Loucy (cell line): ENCODE data around the gene AKAP13.

ENCODE experiments used
- H2AFZ ChIP-seq: fragments of 200-600 bp; sonication (generic); 2 replicates; pipeline ENCODE4 v1.6.0; 2016; ENCODE audit warnings: antibody characterized with exemption, mild to moderate bottlenecking, low read length, moderate library complexity
- H3F3A ChIP-seq: fragments of 200-600 bp; 2 replicates; pipeline ENCODE4 v1.6.0; 2016; ENCODE audit warnings: antibody characterized with exemption, low read depth, mild to moderate bottlenecking
- H3K27me3 ChIP-seq: fragments of 200-600 bp; sonication (generic); 2 replicates; pipeline ENCODE4 v1.6.1; 2014; ENCODE audit warnings: low read length, mild to moderate bottlenecking; ENCODE audit not compliant: insufficient read depth, poor library complexity, severe bottlenecking
- H3K36me3 ChIP-seq: fragments of 200-600 bp; sonication (generic); 2 replicates; pipeline ENCODE4 v1.6.1; 2016; ENCODE audit warnings: low read length; ENCODE audit not compliant: insufficient read depth
- H3K4me1 ChIP-seq: fragments of 200-600 bp; sonication (generic); 2 replicates; pipeline ENCODE4 v1.5.1; 2014; ENCODE audit warnings: low read length, mild to moderate bottlenecking; ENCODE audit not compliant: insufficient read depth, poor library complexity, severe bottlenecking
- H3K4me2 ChIP-seq: fragments of 200-600 bp; sonication (generic); 2 replicates; pipeline ENCODE4 v1.6.0; 2014; ENCODE audit warnings: antibody characterized with exemption, low read length, low read depth, mild to moderate bottlenecking; ENCODE audit not compliant: poor library complexity, severe bottlenecking
- H3K4me3 ChIP-seq: fragments of 200-600 bp; sonication (generic); 2 replicates; pipeline ENCODE4 v1.5.1; 2014; ENCODE audit warnings: low read length, mild to moderate bottlenecking, mixed read lengths; ENCODE audit not compliant: poor library complexity, severe bottlenecking
- H3K79me2 ChIP-seq: fragments of 200-600 bp; sonication (generic); 2 replicates; pipeline ENCODE4 v1.6.1; 2014; ENCODE audit warnings: low read length; ENCODE audit not compliant: insufficient read depth
- H3K9ac ChIP-seq: fragments of 200-600 bp; sonication (generic); 2 replicates; pipeline ENCODE4 v1.6.0; 2014; ENCODE audit warnings: mild to moderate bottlenecking, low read depth, low read length, moderate library complexity; ENCODE audit not compliant: poor library complexity, severe bottlenecking
- H3K9me2 ChIP-seq: fragments of 200-600 bp; sonication (generic); replicated peaks from 2 replicates; pipeline ENCODE4 v1.6.1; 2016; ENCODE audit warnings: low read depth, low read length, mixed read lengths
- H3K9me3 ChIP-seq: fragments of 200-600 bp; sonication (generic); 2 replicates; pipeline ENCODE4 v1.6.1; 2014; ENCODE audit warnings: mild to moderate bottlenecking, antibody characterized with exemption, low read length, low read depth; ENCODE audit not compliant: insufficient read depth
- H4K20me1 ChIP-seq: fragments of 200-600 bp; sonication (generic); 2 replicates; pipeline ENCODE4 v1.6.0; 2014; ENCODE audit warnings: antibody characterized with exemption, low read length, mild to moderate bottlenecking; ENCODE audit not compliant: insufficient read depth, poor library complexity, severe bottlenecking
- EZH2phosphoT487 ChIP-seq: fragments of 200-600 bp; IDR thresholded peaks from 2 replicates; pipeline ENCODE4 v1.6.1; 2018; ENCODE audit warnings: antibody characterized with exemption, mild to moderate bottlenecking, moderate library complexity, borderline replicate concordance
- TF ChIP-seq, protein P1 (sequence below): fragments of 200-600 bp; sonication (generic); conservative IDR thresholded peaks from 2 replicates; pipeline ENCODE4 v1.5.1; 2014; ENCODE audit warnings: mild to moderate bottlenecking, antibody characterized with exemption, low read length

The AKAP13 gene

DNA sequence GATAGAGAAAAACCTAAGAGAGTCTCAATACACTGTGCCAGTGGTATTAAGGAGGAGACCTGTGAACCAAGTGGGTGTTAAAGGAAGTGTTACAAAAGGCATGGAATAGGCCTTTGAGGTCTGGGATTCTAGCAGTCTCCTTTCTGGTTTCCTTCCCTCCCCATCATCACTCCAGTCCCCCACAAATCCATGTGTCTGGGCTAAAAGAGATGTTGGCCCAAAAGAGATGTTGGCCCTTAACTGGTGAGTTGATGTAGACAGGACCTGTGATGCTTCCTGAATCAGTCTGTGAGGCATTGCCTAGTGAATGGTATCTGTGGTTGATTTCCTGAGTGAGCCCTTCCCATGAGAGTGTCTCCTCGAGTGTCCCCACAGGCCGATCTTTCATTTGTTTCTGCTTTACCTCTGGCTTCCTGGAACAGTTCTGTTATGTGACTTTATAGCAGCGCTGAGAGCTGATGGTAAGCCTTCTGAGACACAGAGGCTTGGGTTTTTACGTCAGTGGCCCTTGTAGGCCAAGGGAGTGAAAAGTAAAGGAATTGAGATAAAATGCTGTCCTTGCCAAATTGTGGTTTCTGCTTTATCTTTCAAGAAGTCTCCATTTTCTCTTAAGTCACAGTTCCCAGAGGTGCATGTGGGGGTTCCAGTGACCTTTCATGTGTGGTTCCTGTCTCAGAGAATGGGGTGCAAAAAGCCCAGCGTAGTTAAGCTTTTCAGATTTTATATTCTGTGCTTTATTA is 326.5 kb downstream of the AKAP13 start:
- TF ChIP-seq, protein P1, sequence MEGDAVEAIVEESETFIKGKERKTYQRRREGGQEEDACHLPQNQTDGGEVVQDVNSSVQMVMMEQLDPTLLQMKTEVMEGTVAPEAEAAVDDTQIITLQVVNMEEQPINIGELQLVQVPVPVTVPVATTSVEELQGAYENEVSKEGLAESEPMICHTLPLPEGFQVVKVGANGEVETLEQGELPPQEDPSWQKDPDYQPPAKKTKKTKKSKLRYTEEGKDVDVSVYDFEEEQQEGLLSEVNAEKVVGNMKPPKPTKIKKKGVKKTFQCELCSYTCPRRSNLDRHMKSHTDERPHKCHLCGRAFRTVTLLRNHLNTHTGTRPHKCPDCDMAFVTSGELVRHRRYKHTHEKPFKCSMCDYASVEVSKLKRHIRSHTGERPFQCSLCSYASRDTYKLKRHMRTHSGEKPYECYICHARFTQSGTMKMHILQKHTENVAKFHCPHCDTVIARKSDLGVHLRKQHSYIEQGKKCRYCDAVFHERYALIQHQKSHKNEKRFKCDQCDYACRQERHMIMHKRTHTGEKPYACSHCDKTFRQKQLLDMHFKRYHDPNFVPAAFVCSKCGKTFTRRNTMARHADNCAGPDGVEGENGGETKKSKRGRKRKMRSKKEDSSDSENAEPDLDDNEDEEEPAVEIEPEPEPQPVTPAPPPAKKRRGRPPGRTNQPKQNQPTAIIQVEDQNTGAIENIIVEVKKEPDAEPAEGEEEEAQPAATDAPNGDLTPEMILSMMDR, result no peak
- TF ChIP-seq EZH2phosphoT487, result no peak
- Histone ChIP-seq H3K4me1 (peaks cover 51% of the 10 kb centered on the region), H3K9me3 (no peaks in the 10 kb centered on the region), H3K36me3 (peaks cover 41% of the 10 kb centered on the region; the same call in 1 of the 2 replicates), H3K79me2 (peaks cover 56% of the 10 kb centered on the region), H3F3A (peaks cover 14% of the 10 kb centered on the region; the same call in 1 of the 2 replicates), H3K9me2 (no peaks in the 10 kb centered on the region), H3K4me3 (peak overlapping the region; percentile 68), H2AFZ (peak overlapping the region; percentile 14; the same call in 1 of the 2 replicates), H3K27me3 (no peaks in the 10 kb centered on the region), H3K9ac (peak overlapping the region; percentile 63), H4K20me1 (peaks cover 6% of the 10 kb centered on the region), H3K4me2 (peak overlapping the region; percentile 83)

DNA sequence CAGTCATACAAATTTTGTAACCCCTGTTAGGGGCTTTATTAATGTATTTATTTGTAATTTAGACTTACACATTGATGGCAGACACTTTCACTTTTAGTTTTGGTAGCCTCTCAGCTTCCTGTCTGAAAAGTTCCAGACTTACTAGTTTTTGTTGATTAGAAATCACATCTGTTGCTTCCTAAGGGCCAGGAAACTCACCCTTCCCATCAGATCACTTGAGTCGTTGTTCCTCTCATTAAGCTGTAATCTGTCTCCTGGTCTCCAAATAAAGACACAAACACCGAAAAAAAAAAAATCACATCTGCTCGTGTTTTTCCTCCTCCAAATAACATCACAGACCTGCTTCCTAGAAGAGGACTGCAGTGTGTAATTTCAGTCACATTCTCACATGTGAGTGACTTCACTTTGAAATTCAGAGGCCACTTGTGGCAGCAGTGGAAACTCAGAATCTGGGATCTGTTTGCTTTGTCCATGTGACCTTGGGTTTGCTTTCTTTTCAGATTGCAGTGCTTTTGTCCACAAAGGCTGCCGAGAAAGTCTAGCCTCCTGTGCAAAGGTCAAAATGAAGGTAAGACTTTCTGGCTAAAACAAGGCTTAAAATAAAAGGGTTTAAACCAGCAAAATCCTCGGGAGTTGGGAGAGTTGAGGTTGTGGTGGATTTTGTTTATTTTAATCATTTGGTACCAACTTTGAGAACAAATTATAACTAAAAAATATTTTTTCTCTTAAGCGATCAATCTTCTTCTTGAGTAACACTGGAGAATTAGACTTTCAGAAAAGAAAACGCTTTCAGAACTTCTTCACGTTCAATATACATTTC is 327.3 kb downstream of the AKAP13 start:
- peaks cover 49% of the 10 kb centered on the region; the same call in 1 of the 2 replicates for H3K36me3 ChIP-seq
- H3K79me2 ChIP-seq, result peaks cover 50% of the 10 kb centered on the region
- peak overlapping the region; percentile 83 for H3K4me2 ChIP-seq
- peak overlapping the region; percentile 63 for H3K9ac ChIP-seq
- H2AFZ ChIP-seq, result peak overlapping the region; percentile 14; the same call in 1 of the 2 replicates
- TF ChIP-seq, protein P1, result no peak
- TF ChIP-seq EZH2phosphoT487, result no peak
- H3K4me3 ChIP-seq, result peak overlapping the region; percentile 68
- H4K20me1 ChIP-seq, result peaks cover 3% of the 10 kb centered on the region
- H3K4me1 ChIP-seq, result peaks cover 43% of the 10 kb centered on the region
- no peaks in the 10 kb centered on the region for H3K9me3 ChIP-seq
- no peaks in the 10 kb centered on the region for H3K9me2 ChIP-seq
- no peaks in the 10 kb centered on the region for H3K27me3 ChIP-seq
- H3F3A ChIP-seq, result peaks cover 14% of the 10 kb centered on the region; the same call in 1 of the 2 replicates

DNA sequence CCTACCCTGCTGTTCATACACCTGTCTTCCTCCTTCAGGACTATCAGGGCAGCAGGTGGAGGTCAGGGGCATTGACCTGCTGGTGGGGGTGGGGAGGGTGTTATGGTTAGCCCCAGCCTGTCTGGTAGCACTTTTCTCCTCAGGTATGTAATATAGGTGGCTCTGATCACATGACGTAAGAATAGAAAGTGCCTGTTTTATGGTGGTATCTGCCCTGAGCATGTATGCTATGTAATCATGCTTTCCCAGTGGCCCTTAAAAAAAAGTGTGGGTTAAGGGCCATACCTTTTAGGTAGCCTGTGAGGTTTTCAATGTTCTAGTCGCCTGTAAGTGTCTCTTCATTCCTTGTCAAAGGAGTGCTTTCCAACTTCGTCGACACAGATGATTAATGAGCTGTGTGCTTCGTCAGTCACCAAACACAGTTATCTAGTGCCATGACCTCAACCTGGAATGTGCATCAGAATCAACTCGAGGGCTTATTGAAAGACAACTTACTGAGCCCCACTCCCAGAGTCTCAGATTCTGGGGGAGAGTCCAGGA is 328.1 kb downstream of the AKAP13 start:
- H3K9me3 ChIP-seq, result no peaks in the 10 kb centered on the region
- H3K4me2 ChIP-seq, result no peak overlapping the region
- peaks cover 36% of the 10 kb centered on the region for H3K4me1 ChIP-seq
- peaks cover 46% of the 10 kb centered on the region for H3K79me2 ChIP-seq
- peaks cover 14% of the 10 kb centered on the region; the same call in 1 of the 2 replicates for H3F3A ChIP-seq
- peaks cover 56% of the 10 kb centered on the region; the same call in 1 of the 2 replicates for H3K36me3 ChIP-seq
- H4K20me1 ChIP-seq, result no peaks in the 10 kb centered on the region
- TF ChIP-seq, protein P1, result no peak
- no peak for TF ChIP-seq EZH2phosphoT487
- H3K9ac ChIP-seq, result no peak overlapping the region
- H3K4me3 ChIP-seq, result no peak overlapping the region
- H3K27me3 ChIP-seq, result no peaks in the 10 kb centered on the region
- no peaks in the 10 kb centered on the region for H3K9me2 ChIP-seq
- H2AFZ ChIP-seq, result no peak overlapping the region
